ENCODE measurements around the gene PXDC1.
A peak's percentile ranks its signal among the peaks of the same experiment; 100 is the strongest.

- no peak for TF ChIP-seq POLR2A (IDR thresholded peaks at IDR 0.05; ENCODE audit: borderline replicate concordance, extremely low read depth, insufficient read depth, insufficient read length)
- TF ChIP-seq POLR2AphosphoS5 (IDR thresholded peaks at IDR 0.05; ENCODE audit: low read depth, low read length) = peak; percentile 54
- no peak for TF ChIP-seq CTCF (IDR thresholded peaks at IDR 0.05 in 2 of 3, conservative IDR thresholded peaks at IDR 0.05 in 1 of 3; ENCODE audit: borderline replicate concordance in 1 of 3, insufficient read depth in 1 of 3, low read depth in 2 of 3, low read length in 2 of 3)
- TF ChIP-seq YY1 (IDR thresholded peaks at IDR 0.05; ENCODE audit: extremely low read depth, insufficient replicate concordance, low read depth, low read length) = no peak
- peak; percentile 9; the same call in 1 of the 2 replicates for TF ChIP-seq MAX (IDR thresholded peaks at IDR 0.05)
- TF ChIP-seq CEBPB (IDR thresholded peaks at IDR 0.05; ENCODE audit: low read depth) = no peak
- TF ChIP-seq ZFX (IDR thresholded peaks at IDR 0.05) = peak; percentile 77
- TF ChIP-seq SRF (IDR thresholded peaks at IDR 0.05; ENCODE audit: low read depth) = no peak
- no peak for TF ChIP-seq REST (IDR thresholded peaks at IDR 0.05; ENCODE audit: low read depth)
- TF ChIP-seq FOSL1 (IDR thresholded peaks at IDR 0.05; ENCODE audit: low read depth) = no peak
Observed at GRCh38 chr6:3751730-3752530, 417 bp upstream of the PXDC1 start.
